PC-3 (cell line): ENCODE results near the gene SLC6A9. TPM values are rescaled to one million over a fixed set of nuclear protein-coding genes. Genes with fewer than 3 reads are reported as not detected.

Experiments
- ATAC-seq: fragments of 200-7000 bp; cut with Tn5 transposase; 2 replicates; pipeline ENCODE4 v1.9.1; 2020; ENCODE audit warnings: mild to moderate bottlenecking, moderate library complexity
- BruUV-seq: library from RNA; stranded (reverse); fragments of 400-500 nt; replicated peaks from 2 replicates; lab custom pipeline; 2021; lab: Mats Ljungman, UMichigan
- CTCF ChIA-PET: fragments of 300-600 bp; sonication (Branson Sonifier 250); formaldehyde crosslinking; loops from one replicate; lab custom pipeline; 2022; ENCODE audit warnings: antibody characterized with exemption; lab: Charles Lee
- POLR2A ChIA-PET: fragments of 300-600 bp; sonication (Branson Sonifier 250); formaldehyde crosslinking; loops from one replicate; lab custom pipeline; 2022; ENCODE audit warnings: antibody characterized with exemption; ENCODE audit not compliant: unreplicated experiment; lab: Charles Lee
- DNase-seq: peaks from one replicate; pipeline ENCODE4 v3.0.0-alpha.2; 2015
- H2AFZ ChIP-seq: fragments of 300-600 bp; sonication (generic); 2 replicates; pipeline ENCODE4 v1.6.0; 2016; ENCODE audit warnings: antibody characterized with exemption, low read length
- H3F3A ChIP-seq: fragments of 300-600 bp; sonication (generic); one replicate; pipeline ENCODE4 v1.6.0; 2017; ENCODE audit warnings: antibody characterized with exemption, low read length, control low read depth, mild to moderate bottlenecking; ENCODE audit not compliant: unreplicated experiment
- H3K27ac ChIP-seq: fragments of 300-600 bp; sonication (generic); 2 replicates; pipeline ENCODE4 v1.5.1; 2016; ENCODE audit warnings: mild to moderate bottlenecking, low read length
- H3K27me3 ChIP-seq: fragments of 300-600 bp; sonication (generic); 2 replicates; pipeline ENCODE4 v1.6.1; 2016; ENCODE audit warnings: low read length, mixed read lengths
- H3K36me3 ChIP-seq: fragments of 300-600 bp; sonication (generic); 2 replicates; pipeline ENCODE4 v1.6.1; 2016; ENCODE audit warnings: low read depth, mixed run types, low read length, mixed read lengths
- H3K4me1 ChIP-seq: fragments of 300-600 bp; sonication (generic); 2 replicates; pipeline ENCODE4 v1.5.1; 2016; ENCODE audit warnings: low read length; ENCODE audit not compliant: insufficient read depth
- H3K4me2 ChIP-seq: fragments of 300-600 bp; sonication (generic); 2 replicates; pipeline ENCODE4 v1.6.0; 2016; ENCODE audit warnings: low read length
- H3K4me3 ChIP-seq: fragments of 300-600 bp; sonication (generic); 2 replicates; pipeline ENCODE4 v1.5.1; 2016; ENCODE audit warnings: mild to moderate bottlenecking, low read length, mixed read lengths
- H3K79me2 ChIP-seq: fragments of 300-600 bp; sonication (generic); 2 replicates; pipeline ENCODE4 v1.6.1; 2017; ENCODE audit warnings: low read length, mixed read lengths
- H3K9ac ChIP-seq: fragments of 300-600 bp; sonication (generic); 2 replicates; pipeline ENCODE4 v1.6.0; 2016; ENCODE audit warnings: mild to moderate bottlenecking, low read length
- H3K9me2 ChIP-seq: fragments of 300-600 bp; sonication (generic); replicated peaks from 2 replicates; pipeline ENCODE4 v1.6.1; 2016; ENCODE audit warnings: mixed run types, low read length, mixed read lengths
- H3K9me3 ChIP-seq: fragments of 300-600 bp; sonication (generic); 2 replicates; pipeline ENCODE4 v1.6.1; 2016; ENCODE audit warnings: low read length, mixed read lengths
- H4K20me1 ChIP-seq: fragments of 300-600 bp; sonication (generic); 2 replicates; pipeline ENCODE4 v1.6.1; 2016; ENCODE audit warnings: low read length, mixed read lengths
- EZH2 ChIP-seq: fragments of 300-600 bp; sonication (generic); IDR thresholded peaks from one replicate; pipeline ENCODE4 v1.6.1; 2017; ENCODE audit warnings: antibody characterized with exemption, mild to moderate bottlenecking, low read length; ENCODE audit not compliant: unreplicated experiment
- EZH2phosphoT487 ChIP-seq: fragments of 300-600 bp; sonication (generic); IDR thresholded peaks from 2 replicates; pipeline ENCODE4 v1.6.1; 2018; ENCODE audit warnings: mild to moderate bottlenecking, antibody characterized with exemption, low read length, borderline replicate concordance
- intact Hi-C: fragments of 100-400 bp; cut with micrococcal nuclease; formaldehyde crosslinking; loops from 2 replicates; pipeline ENCODE4 v1.9.0; 2023
- total RNA-seq: library from RNA; depleted of rRNA; stranded (reverse); fragments of >200 nt; gene quantifications from 2 replicates; pipeline ENCODE4 v1.2.3, GENCODE V29; 2014
- TF ChIP-seq, protein P1 (sequence below): fragments of 300-600 bp; sonication (generic); conservative IDR thresholded peaks from 2 replicates; pipeline ENCODE4 v1.5.1; 2017; ENCODE audit warnings: antibody characterized with exemption, low read depth, mild to moderate bottlenecking, low read length

Gene SLC6A9
- total RNA-seq, 1 experiment from 2014 or later, result 11.2 TPM

DNA sequence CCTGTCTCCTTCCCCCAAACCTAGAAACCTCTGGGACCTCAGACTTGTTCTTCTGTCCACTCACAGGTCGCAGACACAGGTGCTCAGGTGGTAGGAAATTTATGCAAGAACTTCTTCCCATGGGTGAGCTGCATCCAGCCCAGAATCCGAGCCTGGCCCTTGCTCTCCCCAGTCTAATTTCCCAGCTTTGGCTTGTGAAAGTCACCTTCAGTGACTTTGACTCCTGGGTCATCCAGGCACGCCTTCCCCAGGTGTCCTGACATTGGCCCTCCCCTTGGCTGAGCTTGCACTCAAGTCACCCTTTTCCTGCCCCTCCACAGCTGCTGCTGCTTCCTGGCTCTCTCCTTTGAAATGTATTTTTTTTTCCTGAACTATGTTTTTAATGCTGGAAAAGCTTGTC is 77.9 kb downstream of the SLC6A9 start:
- CTCF ChIA-PET, result no interaction called here

DNA sequence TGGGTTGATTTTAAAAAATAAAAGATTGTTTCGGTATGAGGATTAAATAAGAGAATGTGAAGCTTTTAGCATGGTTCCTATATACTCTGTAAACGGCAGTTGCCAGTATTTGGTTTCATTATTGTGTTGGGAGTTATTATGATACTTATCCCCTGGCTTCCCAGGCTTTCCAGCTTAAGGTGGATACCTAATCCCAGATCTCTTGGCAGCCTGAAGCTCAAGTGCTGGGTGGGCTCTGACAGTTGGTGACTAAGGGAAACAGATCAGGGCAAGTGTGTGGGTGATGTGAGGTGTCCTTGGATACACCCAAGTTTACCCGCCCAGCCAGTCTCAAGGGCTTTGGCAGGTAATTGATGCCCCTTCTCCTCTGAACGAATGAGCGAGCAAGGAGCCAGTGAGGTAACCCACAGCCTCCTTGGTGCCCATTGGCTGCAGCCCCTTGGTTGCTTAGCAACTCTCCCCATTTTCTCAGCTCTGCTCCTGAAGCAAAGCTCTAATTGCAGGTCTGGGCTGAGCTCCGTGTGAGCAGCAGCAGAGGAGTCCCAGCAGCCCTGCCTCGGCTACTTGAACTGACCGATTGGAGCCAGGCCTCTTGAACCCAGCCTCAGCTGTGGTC is 78.4 kb downstream of the SLC6A9 start:
- Histone ChIP-seq H3F3A (no peaks in the 10 kb centered on the region), H3K4me1 (peaks cover 19% of the 10 kb centered on the region), H3K27me3 (no peaks in the 10 kb centered on the region), H2AFZ (no peak overlapping the region), H3K79me2 (peaks cover 69% of the 10 kb centered on the region), H3K9me2 (no peaks in the 10 kb centered on the region), H3K4me3 (no peak overlapping the region), H3K4me2 (no peak overlapping the region), H3K9ac (no peak overlapping the region), H4K20me1 (no peaks in the 10 kb centered on the region), H3K9me3 (no peaks in the 10 kb centered on the region), H3K36me3 (peaks cover 13% of the 10 kb centered on the region), H3K27ac (no peak overlapping the region)
- CTCF ChIA-PET, result no interaction called here
- BruUV-seq, result no TSS peak
- TF ChIP-seq EZH2phosphoT487 (no peak), EZH2 (no peak)
- TF ChIP-seq, protein P1, sequence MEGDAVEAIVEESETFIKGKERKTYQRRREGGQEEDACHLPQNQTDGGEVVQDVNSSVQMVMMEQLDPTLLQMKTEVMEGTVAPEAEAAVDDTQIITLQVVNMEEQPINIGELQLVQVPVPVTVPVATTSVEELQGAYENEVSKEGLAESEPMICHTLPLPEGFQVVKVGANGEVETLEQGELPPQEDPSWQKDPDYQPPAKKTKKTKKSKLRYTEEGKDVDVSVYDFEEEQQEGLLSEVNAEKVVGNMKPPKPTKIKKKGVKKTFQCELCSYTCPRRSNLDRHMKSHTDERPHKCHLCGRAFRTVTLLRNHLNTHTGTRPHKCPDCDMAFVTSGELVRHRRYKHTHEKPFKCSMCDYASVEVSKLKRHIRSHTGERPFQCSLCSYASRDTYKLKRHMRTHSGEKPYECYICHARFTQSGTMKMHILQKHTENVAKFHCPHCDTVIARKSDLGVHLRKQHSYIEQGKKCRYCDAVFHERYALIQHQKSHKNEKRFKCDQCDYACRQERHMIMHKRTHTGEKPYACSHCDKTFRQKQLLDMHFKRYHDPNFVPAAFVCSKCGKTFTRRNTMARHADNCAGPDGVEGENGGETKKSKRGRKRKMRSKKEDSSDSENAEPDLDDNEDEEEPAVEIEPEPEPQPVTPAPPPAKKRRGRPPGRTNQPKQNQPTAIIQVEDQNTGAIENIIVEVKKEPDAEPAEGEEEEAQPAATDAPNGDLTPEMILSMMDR, result no peak
- no peak for ATAC-seq
- POLR2A ChIA-PET, result interaction anchor here (0.6 kb wide), 1 partner anchor 386 kb away, joined by 6 read pairs; no protein-coding TSS in a partner anchor
- no peak for DNase-seq
- intact Hi-C loops, result no loop called here

More for the DNA sequence above, 77.9 kb downstream of the SLC6A9 start:
- H3K4me3 ChIP-seq, result no peak overlapping the region
- no peaks in the 10 kb centered on the region for H3K9me2 ChIP-seq
- peaks cover 64% of the 10 kb centered on the region for H3K79me2 ChIP-seq
- H3K27ac ChIP-seq, result no peak overlapping the region
- DNase-seq (no peak), ATAC-seq (no peak)
- peaks cover 14% of the 10 kb centered on the region for H3K4me1 ChIP-seq
- no peaks in the 10 kb centered on the region for H3K27me3 ChIP-seq
- intact Hi-C loops, result no loop called here
- TF ChIP-seq EZH2phosphoT487 (no peak), EZH2 (no peak)
- TF ChIP-seq, protein P1, result no peak
- peaks cover 15% of the 10 kb centered on the region for H3K36me3 ChIP-seq
- BruUV-seq, result no TSS peak
- no peak overlapping the region for H3K4me2 ChIP-seq
- no peak overlapping the region for H2AFZ ChIP-seq
- H3K9me3 ChIP-seq, result no peaks in the 10 kb centered on the region
- POLR2A ChIA-PET, result interaction anchor here (0.6 kb wide), 1 partner anchor 385 kb away, joined by 6 read pairs; no protein-coding TSS in a partner anchor
- H4K20me1 ChIP-seq, result no peaks in the 10 kb centered on the region
- H3K9ac ChIP-seq, result no peak overlapping the region
- no peaks in the 10 kb centered on the region for H3F3A ChIP-seq
